ENCODE results near the gene RUFY2. TPM values are rescaled to one million over a fixed set of nuclear protein-coding genes. Genes with fewer than 3 reads are reported as not detected.

Gene RUFY2
- total RNA-seq, 1 experiment from 2014 or later: 30.5 TPM

GRCh38 chr10:68367121-68367520 is 40.0 kb downstream of the RUFY2 start:
- POLR2A ChIA-PET (ENCODE audit: unreplicated experiment): no interaction called here
- Histone ChIP-seq H4K20me1 (ENCODE audit: insufficient read depth) (no peaks in the 10 kb centered on the region), H3K36me3 (ENCODE audit: low read depth) (peaks cover 21% of the 10 kb centered on the region), H3K9me3 (ENCODE audit: insufficient read depth, low read depth) (0 out of 2 replicates have a peak, but pooled peaks cover 5% of the 10 kb centered on the region), H3K9me2 (ENCODE audit: insufficient read depth) (no peaks in the 10 kb centered on the region), H3K79me2 (ENCODE audit: low read depth) (no peaks in the 10 kb centered on the region), H3K4me1 (replicated peaks; ENCODE audit: insufficient read depth) (no peaks in the 10 kb centered on the region), H3F3A (ENCODE audit: insufficient read depth, low read depth) (no peaks in the 10 kb centered on the region; the same call in 1 of the 2 replicates), H3K27me3 (ENCODE audit: insufficient read depth, low read depth) (no peaks in the 10 kb centered on the region), H3K4me2 (no peak overlapping the region), H3K4me3 (no peak overlapping the region), H2AFZ (no peak overlapping the region), H3K27ac (no peak overlapping the region)
- TF ChIP-seq, protein P1, sequence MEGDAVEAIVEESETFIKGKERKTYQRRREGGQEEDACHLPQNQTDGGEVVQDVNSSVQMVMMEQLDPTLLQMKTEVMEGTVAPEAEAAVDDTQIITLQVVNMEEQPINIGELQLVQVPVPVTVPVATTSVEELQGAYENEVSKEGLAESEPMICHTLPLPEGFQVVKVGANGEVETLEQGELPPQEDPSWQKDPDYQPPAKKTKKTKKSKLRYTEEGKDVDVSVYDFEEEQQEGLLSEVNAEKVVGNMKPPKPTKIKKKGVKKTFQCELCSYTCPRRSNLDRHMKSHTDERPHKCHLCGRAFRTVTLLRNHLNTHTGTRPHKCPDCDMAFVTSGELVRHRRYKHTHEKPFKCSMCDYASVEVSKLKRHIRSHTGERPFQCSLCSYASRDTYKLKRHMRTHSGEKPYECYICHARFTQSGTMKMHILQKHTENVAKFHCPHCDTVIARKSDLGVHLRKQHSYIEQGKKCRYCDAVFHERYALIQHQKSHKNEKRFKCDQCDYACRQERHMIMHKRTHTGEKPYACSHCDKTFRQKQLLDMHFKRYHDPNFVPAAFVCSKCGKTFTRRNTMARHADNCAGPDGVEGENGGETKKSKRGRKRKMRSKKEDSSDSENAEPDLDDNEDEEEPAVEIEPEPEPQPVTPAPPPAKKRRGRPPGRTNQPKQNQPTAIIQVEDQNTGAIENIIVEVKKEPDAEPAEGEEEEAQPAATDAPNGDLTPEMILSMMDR (conservative IDR thresholded peaks at IDR 0.05): no peak
- TF ChIP-seq EZH2 (IDR thresholded peaks at IDR 0.05; ENCODE audit: low read depth): no peak
- intact Hi-C loops (cut with micrococcal nuclease; ENCODE audit: unreplicated experiment): no loop called here
- no TSS peak for BruUV-seq (replicated peaks)
- DNase-seq: no peak
- CTCF ChIA-PET: no interaction called here

GRCh38 chr10:68366600-68366999 is 40.5 kb downstream of the RUFY2 start:
- peaks cover 15% of the 10 kb centered on the region for H3K36me3 ChIP-seq (ENCODE audit: low read depth)
- intact Hi-C loops (cut with micrococcal nuclease; ENCODE audit: unreplicated experiment): no loop called here
- ChIA-PET CTCF (no interaction called here), POLR2A (ENCODE audit: unreplicated experiment) (no interaction called here)
- no peaks in the 10 kb centered on the region for H3K79me2 ChIP-seq (ENCODE audit: low read depth)
- no peak overlapping the region for H3K4me3 ChIP-seq
- no peaks in the 10 kb centered on the region for H3K4me1 ChIP-seq (replicated peaks; ENCODE audit: insufficient read depth)
- no peak for DNase-seq
- H2AFZ ChIP-seq: no peak overlapping the region
- TF ChIP-seq, protein P1 (conservative IDR thresholded peaks at IDR 0.05): no peak
- TF ChIP-seq EZH2 (IDR thresholded peaks at IDR 0.05; ENCODE audit: low read depth): no peak
- no peaks in the 10 kb centered on the region for H3K27me3 ChIP-seq (ENCODE audit: insufficient read depth, low read depth)
- no peaks in the 10 kb centered on the region for H3K9me3 ChIP-seq (ENCODE audit: insufficient read depth, low read depth)
- BruUV-seq (replicated peaks): no TSS peak
- H4K20me1 ChIP-seq (ENCODE audit: insufficient read depth): no peaks in the 10 kb centered on the region
- no peak overlapping the region for H3K4me2 ChIP-seq
- H3K9me2 ChIP-seq (ENCODE audit: insufficient read depth): no peaks in the 10 kb centered on the region
- no peak overlapping the region for H3K27ac ChIP-seq
- no peaks in the 10 kb centered on the region; the same call in 1 of the 2 replicates for H3F3A ChIP-seq (ENCODE audit: insufficient read depth, low read depth)

GRCh38 chr10:68365611-68366010 is 41.5 kb downstream of the RUFY2 start:
- TF ChIP-seq EZH2 (IDR thresholded peaks at IDR 0.05; ENCODE audit: low read depth): no peak
- TF ChIP-seq, protein P1 (conservative IDR thresholded peaks at IDR 0.05): no peak
- Histone ChIP-seq H4K20me1 (ENCODE audit: insufficient read depth) (no peaks in the 10 kb centered on the region), H3K27ac (no peak overlapping the region), H3K79me2 (ENCODE audit: low read depth) (no peaks in the 10 kb centered on the region), H3K4me1 (replicated peaks; ENCODE audit: insufficient read depth) (no peaks in the 10 kb centered on the region), H3K9me2 (ENCODE audit: insufficient read depth) (no peaks in the 10 kb centered on the region), H3K36me3 (ENCODE audit: low read depth) (peaks cover 14% of the 10 kb centered on the region; the same call in 1 of the 2 replicates), H3F3A (ENCODE audit: insufficient read depth, low read depth) (no peaks in the 10 kb centered on the region; the same call in 1 of the 2 replicates), H3K4me3 (no peak overlapping the region), H2AFZ (no peak overlapping the region), H3K27me3 (ENCODE audit: insufficient read depth, low read depth) (no peaks in the 10 kb centered on the region), H3K9me3 (ENCODE audit: insufficient read depth, low read depth) (no peaks in the 10 kb centered on the region), H3K4me2 (no peak overlapping the region)
- ChIA-PET POLR2A (ENCODE audit: unreplicated experiment) (no interaction called here), CTCF (no interaction called here)
- no TSS peak for BruUV-seq (replicated peaks)
- intact Hi-C loops (cut with micrococcal nuclease; ENCODE audit: unreplicated experiment): no loop called here
- no peak for DNase-seq

Data from PC-9 (cell line).